T-helper 1 cell treated with Interleukin-12 subunit alpha and Interleukin-12 subunit beta and Interleukin-4 antibody, amounts not matched to agents 30 ng/mL and 1 ng/mL, for 36 hours (primary cell): ENCODE measurements around the gene MACF1. TPM values are rescaled to one million over a fixed set of nuclear protein-coding genes. Genes with fewer than 3 reads are reported as not detected.
"Not testable (repeated sequence)": the region's sequence is repeated elsewhere in the genome, so short reads cannot be mapped to it uniquely, and the experiment has no call there.

Experiments
- intact Hi-C: fragments of 100-400 bp; cut with micrococcal nuclease; formaldehyde crosslinking; loops from one replicate; pipeline ENCODE4 v1.15.1; 2024
- total RNA-seq: library from RNA; stranded (reverse); gene quantifications from 2 replicates; pipeline ENCODE4 v1.2.3, GENCODE V29; 2022

Gene MACF1
- total RNA-seq, 1 donor from 2014 or later = 405 TPM

GRCh38 chr1:39440856-39441255 lies 236.4 kb downstream of the MACF1 start:
- intact Hi-C loops = no loop called here

- intact Hi-C loops = no loop called here
Measured at GRCh38 chr1:39441797-39442196, 237.3 kb downstream of the MACF1 start.

- intact Hi-C loops = no loop called here
Measured at GRCh38 chr1:39445573-39445972, 241.1 kb downstream of the MACF1 start.

GRCh38 chr1:39446986-39447567 lies 242.6 kb downstream of the MACF1 start:
- intact Hi-C loops = no loop called here

GRCh38 chr1:39450041-39450440 lies 245.5 kb downstream of the MACF1 start:
- intact Hi-C loops = not testable (repeated sequence)

- intact Hi-C loops = no loop called here
Measured at GRCh38 chr1:39450956-39451606, 246.6 kb downstream of the MACF1 start.

- intact Hi-C loops = no loop called here
Measured at GRCh38 chr1:39452081-39452480, 247.6 kb downstream of the MACF1 start.

GRCh38 chr1:39452540-39452939 lies 248.0 kb downstream of the MACF1 start:
- intact Hi-C loops = no loop called here

GRCh38 chr1:39453603-39454002 lies 249.1 kb downstream of the MACF1 start:
- intact Hi-C loops = no loop called here

GRCh38 chr1:39458991-39459390 lies 254.5 kb downstream of the MACF1 start:
- intact Hi-C loops = no loop called here

GRCh38 chr1:39462074-39462473 lies 257.6 kb downstream of the MACF1 start:
- intact Hi-C loops = no loop called here

GRCh38 chr1:39466413-39467107 lies 262.1 kb downstream of the MACF1 start:
- intact Hi-C loops = no loop called here

- intact Hi-C loops = not testable (repeated sequence)
Measured at GRCh38 chr1:39467108-39467720, 262.7 kb downstream of the MACF1 start.

- intact Hi-C loops = no loop called here
Measured at GRCh38 chr1:39469150-39469549, 264.7 kb downstream of the MACF1 start.

GRCh38 chr1:39470040-39470439 lies 265.5 kb downstream of the MACF1 start:
- intact Hi-C loops = no loop called here

GRCh38 chr1:39472826-39473225 lies 268.3 kb downstream of the MACF1 start:
- intact Hi-C loops = no loop called here

- intact Hi-C loops = no loop called here
Measured at GRCh38 chr1:39473324-39473723, 268.8 kb downstream of the MACF1 start.

- intact Hi-C loops = no loop called here
Measured at GRCh38 chr1:39474810-39475209, 270.3 kb downstream of the MACF1 start.

GRCh38 chr1:39475551-39475950 lies 271.1 kb downstream of the MACF1 start:
- intact Hi-C loops = not testable (repeated sequence)

- intact Hi-C loops = no loop called here
Measured at GRCh38 chr1:39478126-39478915, 273.8 kb downstream of the MACF1 start.

- intact Hi-C loops = loop anchor here (10.0 kb wide), 1 partner anchor 54 kb away; no protein-coding TSS in a partner anchor
Measured at GRCh38 chr1:39481289-39481688, 276.8 kb downstream of the MACF1 start.
